Fibroblast of lung (primary cell): Measurements from ENCODE around the gene FARP1. TPM values are rescaled to one million over a fixed set of nuclear protein-coding genes. Genes with fewer than 3 reads are reported as not detected.

ENCODE experiments used
- DNase-seq, 2 donors: peaks; one replicate each; pipeline versions ENCODE4 v3.0.0 to v3.0.0-alpha.2; 2010; ENCODE audit warnings: low read depth in 2 of 2
- H2AFZ ChIP-seq: 2 replicates; pipeline ENCODE4 v1.5.1; 2012; ENCODE audit warnings: low read length, control low read depth, inconsistent platforms
- H3K27ac ChIP-seq: 2 replicates; pipeline ENCODE4 v1.5.1; 2011; ENCODE audit warnings: low read length, control low read depth; ENCODE audit not compliant: insufficient read depth
- H3K27me3 ChIP-seq: 2 replicates; pipeline ENCODE4 v1.5.1; 2011; ENCODE audit warnings: mild to moderate bottlenecking, low read length; ENCODE audit not compliant: control insufficient read depth, insufficient read depth
- H3K36me3 ChIP-seq: 2 replicates; pipeline ENCODE4 v1.5.1; 2011; ENCODE audit warnings: low read length; ENCODE audit not compliant: control insufficient read depth, insufficient read depth
- H3K4me1 ChIP-seq: 2 replicates; pipeline ENCODE4 v1.5.1; 2011; ENCODE audit warnings: low read length; ENCODE audit not compliant: control insufficient read depth, insufficient read depth; ENCODE audit errors: extremely low read depth
- H3K4me2 ChIP-seq: 2 replicates; pipeline ENCODE4 v1.5.1; 2011; ENCODE audit warnings: low read length, control low read depth; ENCODE audit not compliant: insufficient read depth; ENCODE audit errors: extremely low read depth
- H3K4me3 ChIP-seq, 4 experiments: fragments of 200-600 bp in 1 of 4; sonication (generic) in 1 of 4; replicated peaks in 1 of 4; 2 replicates each; pipeline ENCODE4 v1.5.1; 2011 to 2016; ENCODE audit warnings: low read length in 4 of 4, low read depth in 3 of 4, mild to moderate bottlenecking in 3 of 4, control low read depth in 2 of 4, inconsistent platforms in 1 of 4, mixed read lengths in 1 of 4; ENCODE audit not compliant: insufficient read depth in 1 of 4; ENCODE audit errors: control extremely low read depth in 1 of 4
- H3K79me2 ChIP-seq: 2 replicates; pipeline ENCODE4 v1.5.1; 2012; ENCODE audit warnings: mild to moderate bottlenecking, low read length, inconsistent platforms; ENCODE audit not compliant: control insufficient read depth, insufficient read depth
- H3K9ac ChIP-seq: 2 replicates; pipeline ENCODE4 v1.5.1; 2011; ENCODE audit warnings: mild to moderate bottlenecking, low read length, control low read depth; ENCODE audit not compliant: insufficient read depth
- H3K9me3 ChIP-seq: 2 replicates; pipeline ENCODE4 v1.5.1; 2012; ENCODE audit warnings: low read depth, low read length; ENCODE audit not compliant: control insufficient read depth, insufficient read depth
- H4K20me1 ChIP-seq: 2 replicates; pipeline ENCODE4 v1.5.1; 2011; ENCODE audit warnings: low read length; ENCODE audit not compliant: control insufficient read depth, insufficient read depth; ENCODE audit errors: extremely low read depth
- CTCF ChIP-seq, 2 donors: IDR thresholded peaks in 1 of 2; conservative IDR thresholded peaks in 1 of 2; 1 replicate in 1 of 2; 2 replicates in 1 of 2; pipeline ENCODE4 v1.5.1; 2011 to 2012; ENCODE audit warnings: low read length in 2 of 2, control low read depth in 1 of 2, inconsistent platforms in 1 of 2, low read depth in 1 of 2, mild to moderate bottlenecking in 1 of 2
- EZH2 ChIP-seq: IDR thresholded peaks from 2 replicates; pipeline ENCODE4 v1.5.1; 2012; ENCODE audit warnings: low read length, control low read depth, mild to moderate bottlenecking; ENCODE audit errors: missing control alignments
- polyA plus RNA-seq, 2 donors: library from polyadenylated mRNA; depleted of rRNA in 1 of 2; stranded (reverse) in 1 of 2; unstranded in 1 of 2; fragments of >200 nt; gene quantifications; 2 replicates each; pipeline ENCODE4 v1.2.1, GENCODE V29; 2011 to 2012; ENCODE audit warnings: missing spikeins in 1 of 2
- total RNA-seq: library from RNA; depleted of rRNA; stranded (reverse); fragments of >200 nt; gene quantifications from 2 replicates; pipeline ENCODE4 v1.2.1, GENCODE V29; 2014

FARP1 gene
- total and polyA plus RNA-seq, 2 donors (not counting 1 experiment from before 2014, with no cell fraction given) = 50.9 to 199 TPM

DNA sequence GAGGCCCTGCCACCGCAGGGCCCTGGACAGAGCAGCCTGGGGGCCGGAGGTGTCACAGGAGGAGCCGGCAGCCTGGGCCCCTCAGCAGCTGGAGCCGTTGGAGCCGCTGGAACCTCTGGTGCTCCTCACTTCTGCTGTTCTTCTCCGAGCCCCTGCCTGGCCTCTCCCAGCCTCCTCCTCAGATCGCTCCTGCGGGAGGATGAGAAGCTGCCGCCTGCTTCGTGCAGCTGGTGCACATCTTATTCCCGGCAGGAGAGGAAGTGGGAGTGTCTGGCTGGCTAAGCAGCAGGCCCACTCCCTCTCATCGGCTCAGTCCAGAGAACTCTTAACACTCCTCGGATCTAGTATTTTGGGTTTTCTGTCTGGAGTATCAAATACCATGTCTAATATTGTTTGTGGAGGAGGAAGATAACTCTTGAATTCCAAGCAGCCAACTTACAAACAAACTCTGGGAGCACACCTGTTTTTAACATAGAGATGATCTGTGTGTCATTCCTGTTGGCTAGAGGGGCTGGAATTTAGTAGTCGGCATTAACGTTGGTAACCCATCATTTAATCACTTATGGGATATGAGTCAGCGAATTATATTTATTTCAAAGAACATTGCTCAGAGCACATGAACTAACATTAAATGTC, 71.2 kb downstream of the FARP1 start:
- H2AFZ ChIP-seq = no peak overlapping the region

DNA sequence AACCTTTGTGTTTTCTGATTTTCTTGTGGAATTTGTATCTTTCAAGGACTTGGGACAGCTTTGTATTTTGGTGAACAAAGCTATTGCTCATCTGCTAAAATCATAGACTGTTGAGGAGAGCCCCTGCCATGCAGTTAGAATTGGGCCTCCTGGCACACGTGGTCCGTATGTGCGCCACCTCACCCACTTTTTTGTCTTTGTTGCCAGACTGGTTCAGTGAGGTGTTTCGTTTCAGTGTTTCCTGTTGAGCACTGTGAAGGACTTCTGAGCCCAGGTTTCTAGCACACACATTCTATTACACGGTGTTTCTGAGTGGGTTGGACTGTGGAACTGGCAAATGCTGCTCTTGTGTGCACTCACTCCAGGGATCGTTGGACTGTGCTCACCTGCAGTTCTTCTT, 71.8 kb downstream of the FARP1 start:
- H3K9ac ChIP-seq = peak overlapping the region; percentile 36
- H3K79me2 ChIP-seq = peaks cover 48% of the 10 kb centered on the region
- no peak for DNase-seq
- H3K27me3 ChIP-seq = no peaks in the 10 kb centered on the region
- H3K4me2 ChIP-seq = peak overlapping the region; percentile 52
- TF ChIP-seq CTCF (conservative IDR thresholded peaks at IDR 0.05 in 1 of 2, IDR thresholded peaks at IDR 0.05 in 1 of 2; ENCODE audit: low read depth in 1 of 2, low read length in 2 of 2) (no peak), EZH2 (no peak)
- H4K20me1 ChIP-seq = no peaks in the 10 kb centered on the region
- no peaks in the 10 kb centered on the region for H3K36me3 ChIP-seq
- no peaks in the 10 kb centered on the region for H3K9me3 ChIP-seq
- peaks cover 42% of the 10 kb centered on the region for H3K4me1 ChIP-seq
- peak overlapping the region; percentile 90 for H3K27ac ChIP-seq
- no peak overlapping the region for H2AFZ ChIP-seq
- H3K4me3 ChIP-seq = no peak overlapping the region

More for the DNA sequence above, 71.2 kb downstream of the FARP1 start:
- no peak overlapping the region for H3K4me3 ChIP-seq
- H3K4me2 ChIP-seq = peak overlapping the region; percentile 27
- H3K9me3 ChIP-seq = no peaks in the 10 kb centered on the region
- TF ChIP-seq CTCF (conservative IDR thresholded peaks at IDR 0.05 in 1 of 2, IDR thresholded peaks at IDR 0.05 in 1 of 2; ENCODE audit: low read depth in 1 of 2, low read length in 2 of 2) (no peak), EZH2 (no peak)
- peak; percentile 68 to 86 for DNase-seq
- no peaks in the 10 kb centered on the region for H3K27me3 ChIP-seq
- peak overlapping the region; percentile 90 for H3K27ac ChIP-seq
- H3K79me2 ChIP-seq = peaks cover 50% of the 10 kb centered on the region
- H3K36me3 ChIP-seq = no peaks in the 10 kb centered on the region
- H3K4me1 ChIP-seq = peaks cover 42% of the 10 kb centered on the region
- peak overlapping the region; percentile 51 for H3K9ac ChIP-seq
- no peaks in the 10 kb centered on the region for H4K20me1 ChIP-seq

DNA sequence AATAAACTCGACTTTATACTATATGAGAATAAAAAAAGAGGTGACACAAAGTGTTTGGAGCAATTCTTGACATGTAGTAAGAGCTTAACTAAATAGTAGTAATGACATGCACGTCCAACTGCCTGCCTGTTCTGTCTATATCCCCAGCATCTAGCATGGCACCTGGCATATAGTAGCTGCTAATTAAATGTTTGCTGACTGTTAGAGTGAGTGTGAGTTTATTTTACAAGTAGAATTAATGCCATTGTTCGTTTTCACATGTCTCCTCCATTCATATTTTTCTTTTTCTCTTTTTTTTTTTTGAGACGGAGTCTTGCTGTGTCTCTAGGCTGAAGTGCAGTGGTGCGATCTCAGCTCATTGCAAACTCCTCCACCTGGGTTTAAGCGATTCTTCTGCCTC, 72.6 kb downstream of the FARP1 start:
- no peaks in the 10 kb centered on the region for H3K36me3 ChIP-seq
- no peak for DNase-seq
- no peak overlapping the region for H3K4me3 ChIP-seq
- no peaks in the 10 kb centered on the region for H3K27me3 ChIP-seq
- H4K20me1 ChIP-seq = no peaks in the 10 kb centered on the region
- no peak overlapping the region for H3K4me2 ChIP-seq
- H2AFZ ChIP-seq = no peak overlapping the region
- H3K27ac ChIP-seq = peak overlapping the region; percentile 90
- peaks cover 42% of the 10 kb centered on the region for H3K4me1 ChIP-seq
- TF ChIP-seq CTCF (conservative IDR thresholded peaks at IDR 0.05 in 1 of 2, IDR thresholded peaks at IDR 0.05 in 1 of 2; ENCODE audit: low read depth in 1 of 2, low read length in 2 of 2) = no peak
- TF ChIP-seq EZH2 = no peak
- no peak overlapping the region for H3K9ac ChIP-seq
- no peaks in the 10 kb centered on the region for H3K9me3 ChIP-seq
- H3K79me2 ChIP-seq = peaks cover 46% of the 10 kb centered on the region
